Activated T-helper 1 cell treated with anti-CD3 and anti-CD28 coated beads, Interleukin-2, amount 50 U/mL, for 16 hours (primary cell): ENCODE measurements around the gene LUZP2.
"Not testable (repeated sequence)": the region's sequence is repeated elsewhere in the genome, so short reads cannot be mapped to it uniquely, and the experiment has no call there.

Experiments used
- DNase-seq, 2 donors: peaks; one replicate each; pipeline ENCODE4 v3.0.0-alpha.2; 2020; ENCODE audit warnings: low read depth in 1 of 2, low spot score in 1 of 2

Gene LUZP2

DNA sequence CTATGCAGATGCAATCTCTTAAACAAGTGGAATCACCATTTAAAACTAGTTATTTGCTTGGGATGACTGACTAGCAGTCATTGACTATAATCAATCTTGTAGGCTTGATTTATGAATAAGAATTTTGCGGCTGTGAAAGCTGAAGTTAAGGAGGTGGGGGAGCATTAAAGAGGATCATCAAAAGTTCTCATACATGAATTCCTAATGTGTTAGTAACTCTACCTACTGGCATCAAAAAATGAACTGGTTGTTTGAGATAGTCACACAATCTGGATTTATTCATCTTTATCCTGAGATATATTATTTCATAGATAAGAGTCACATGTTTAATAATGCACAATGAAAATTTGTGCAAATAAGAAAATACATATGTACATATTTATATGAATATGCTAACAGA is 393.6 kb downstream of the LUZP2 start:
- no peak for DNase-seq

DNA sequence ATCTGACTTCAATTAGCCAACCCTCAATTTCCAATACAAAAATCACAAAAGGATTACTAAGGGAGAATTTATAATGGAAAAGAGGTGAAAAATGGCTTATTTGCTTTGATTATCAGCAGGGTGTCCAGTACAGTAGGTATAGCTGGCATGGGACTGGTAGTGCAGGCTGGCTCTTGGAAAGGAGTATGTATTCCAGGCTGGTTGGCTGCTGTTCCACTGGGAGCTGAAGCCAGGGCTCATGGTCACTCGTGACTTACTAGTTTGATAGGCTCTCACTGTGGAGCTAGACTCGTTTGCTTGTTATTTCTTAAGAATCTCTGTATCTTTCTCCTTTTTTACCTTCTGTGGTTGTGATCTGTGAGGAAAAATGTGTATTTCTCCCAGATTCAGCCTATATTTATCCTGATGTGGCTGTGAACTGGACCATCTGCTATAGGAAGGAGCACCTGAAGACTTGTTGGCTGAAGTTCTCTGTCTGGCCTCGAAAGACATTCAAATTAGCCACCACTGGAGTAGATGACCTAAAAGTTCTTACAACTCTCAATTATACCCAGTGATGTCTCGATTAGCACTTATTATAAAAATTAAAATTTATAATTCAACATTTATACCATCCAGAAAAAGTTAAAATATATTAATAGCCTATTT is 395.1 kb downstream of the LUZP2 start:
- DNase-seq: not testable (repeated sequence)

DNA sequence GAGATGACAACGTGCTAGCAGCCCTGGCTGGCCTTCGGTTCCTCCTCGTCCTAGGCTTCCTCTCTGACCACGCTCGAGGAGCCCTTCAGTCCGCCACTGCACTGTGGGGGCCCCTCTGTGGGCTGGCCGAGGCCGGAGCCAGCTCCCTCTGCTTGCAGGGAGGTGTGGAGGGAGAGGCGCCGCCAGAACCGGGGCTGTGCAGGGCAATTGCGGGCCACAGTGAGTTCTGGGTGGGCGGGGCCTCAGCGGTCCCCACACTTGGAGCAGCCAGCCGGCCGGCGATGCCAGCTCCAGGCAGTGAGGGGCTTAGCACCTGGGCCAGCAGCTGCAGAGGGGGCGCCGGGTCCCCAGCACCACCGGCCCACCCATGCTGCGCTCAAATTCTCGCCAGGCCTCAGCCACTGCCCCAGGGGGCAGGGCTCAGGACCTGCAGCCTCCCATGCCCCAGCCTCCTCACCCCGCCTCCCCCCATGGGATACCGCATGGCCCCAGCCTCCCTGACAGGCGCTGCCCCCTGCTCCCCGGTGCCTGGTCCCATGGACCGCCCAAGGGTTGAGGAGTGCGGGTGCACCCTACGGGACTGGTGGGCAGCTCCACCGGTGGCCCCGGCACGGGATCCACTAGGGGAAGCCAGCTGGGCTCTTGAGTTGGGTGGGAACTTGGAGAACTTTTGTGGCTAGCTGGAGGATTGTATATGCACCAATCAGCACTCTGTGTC is 399.4 kb downstream of the LUZP2 start:
- DNase-seq: no peak

DNA sequence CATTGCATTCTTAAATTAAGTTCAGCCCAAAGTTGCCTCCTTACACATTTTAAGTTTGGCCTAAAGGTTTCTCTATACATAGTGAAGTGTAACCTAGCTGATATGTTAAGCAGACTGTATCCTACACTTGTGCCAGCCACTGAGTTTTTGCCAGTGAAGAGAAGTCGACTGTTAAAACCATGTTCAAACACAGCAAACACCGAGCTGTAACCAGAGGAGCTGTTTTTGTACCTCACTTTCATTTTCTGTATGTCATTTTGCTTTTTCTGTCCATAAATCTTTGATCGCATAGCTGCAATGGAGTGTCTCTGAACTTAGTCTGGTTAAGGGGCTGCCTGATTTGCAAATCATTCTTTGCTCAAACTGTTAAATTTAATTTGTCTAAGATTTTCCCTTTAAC is 403.7 kb downstream of the LUZP2 start:
- DNase-seq: no peak

DNA sequence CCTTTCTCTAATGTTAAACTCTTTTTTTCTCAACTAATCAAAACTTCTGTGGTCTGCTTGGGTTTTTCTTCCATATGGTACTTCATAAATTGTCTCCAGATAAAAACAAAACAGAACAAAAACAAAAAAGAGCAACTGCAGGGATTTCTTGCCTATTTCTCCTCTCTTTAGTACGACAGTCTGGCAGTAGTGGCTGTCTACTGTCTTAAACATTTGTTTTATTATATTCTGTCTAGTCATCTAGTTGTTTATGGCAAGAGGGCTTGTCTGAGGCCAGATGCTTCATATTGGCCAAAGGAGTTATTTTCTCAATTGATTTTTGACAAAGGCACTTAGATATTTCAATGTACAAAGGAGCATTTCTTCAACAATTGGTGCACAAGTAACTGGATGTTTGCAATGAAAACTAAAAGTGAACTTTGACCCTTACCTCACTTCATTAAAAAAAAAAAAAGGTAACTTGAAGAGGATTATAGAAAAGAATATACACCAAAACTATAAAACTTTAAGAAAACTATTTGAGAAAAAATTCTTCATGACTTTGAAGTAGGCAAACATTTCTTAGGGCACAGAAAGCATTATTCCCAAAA is 404.2 kb downstream of the LUZP2 start:
- no peak for DNase-seq

DNA sequence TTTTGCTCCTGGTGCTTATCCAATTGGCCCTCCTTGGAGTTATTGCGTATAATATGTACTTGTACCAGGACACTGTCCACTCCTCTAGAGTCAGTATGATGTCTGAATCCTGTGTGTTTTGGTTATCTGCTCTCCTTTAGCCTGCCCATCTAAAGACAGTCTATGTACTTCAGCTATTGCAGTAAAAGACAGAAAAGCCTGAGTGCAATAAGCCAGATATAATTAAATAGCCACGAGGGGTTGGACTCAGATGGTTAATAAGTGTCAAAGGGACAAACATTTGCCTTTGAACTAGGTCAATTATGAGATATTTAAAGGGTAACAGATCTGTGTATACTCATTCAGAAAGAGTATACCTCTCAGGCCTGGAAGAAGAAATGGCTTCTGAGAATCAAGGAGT is 406.7 kb downstream of the LUZP2 start:
- no peak for DNase-seq

DNA sequence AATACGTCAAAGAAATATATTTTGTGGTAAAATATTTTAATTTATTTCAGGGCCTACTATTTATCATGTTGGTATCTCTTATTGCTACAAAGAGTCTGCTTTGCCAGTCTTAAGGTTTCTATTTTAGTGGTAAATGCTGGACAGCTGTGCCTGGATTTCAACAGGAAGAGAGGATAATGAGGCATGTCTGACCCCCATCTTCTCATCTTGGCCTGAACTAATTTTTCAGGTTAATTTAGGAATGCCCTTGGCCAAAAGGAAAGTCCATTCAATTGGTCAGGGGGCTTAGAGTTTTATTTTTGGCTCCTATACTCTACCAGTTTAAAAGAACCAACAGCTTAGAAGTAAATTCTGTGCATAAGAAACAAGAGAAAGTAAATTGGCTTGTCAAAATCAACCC is 428.2 kb downstream of the LUZP2 start:
- DNase-seq: no peak

DNA sequence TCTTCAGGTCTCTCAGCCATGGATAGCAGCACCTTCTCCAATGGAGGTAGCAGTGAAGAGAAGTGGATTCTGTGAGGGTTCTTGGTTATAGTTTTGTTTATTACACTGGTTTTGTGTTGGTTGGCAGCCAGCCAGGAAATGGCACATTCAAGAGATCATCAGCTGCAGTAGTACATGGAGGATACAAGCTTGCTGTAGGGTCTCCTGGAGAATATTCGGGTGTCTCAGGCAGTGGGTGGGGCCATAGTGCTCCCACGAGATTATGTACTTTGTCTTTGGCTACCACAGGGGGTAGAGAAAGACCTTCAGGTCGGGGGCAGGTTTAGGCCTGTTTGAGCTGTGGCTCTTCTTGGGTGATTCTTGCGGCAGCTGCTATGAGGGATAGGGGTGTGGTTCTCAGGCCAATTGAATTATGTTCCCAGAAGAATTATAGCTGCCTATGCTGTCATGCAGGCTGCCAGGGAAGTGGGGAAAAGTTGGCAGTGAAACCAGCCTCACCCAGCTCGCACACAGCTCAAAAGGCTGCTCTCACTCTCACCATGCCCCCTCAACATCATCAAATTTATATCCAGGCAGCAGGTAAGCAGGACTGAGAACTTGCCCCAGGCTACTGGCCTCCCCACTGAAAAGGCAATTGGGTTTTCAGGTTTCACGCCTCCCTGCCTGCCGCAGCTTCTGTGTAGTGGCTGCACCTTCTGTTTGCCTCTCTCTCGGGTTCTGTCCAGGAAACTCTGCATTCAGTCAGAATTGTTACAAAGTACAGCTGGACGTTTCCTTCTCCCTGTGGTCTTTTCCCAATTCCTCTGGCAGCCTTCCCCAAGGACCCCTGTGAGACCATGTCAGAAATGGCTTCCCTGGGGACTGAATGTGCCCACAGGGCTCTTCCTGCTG is 435.5 kb downstream of the LUZP2 start:
- DNase-seq: no peak

DNA sequence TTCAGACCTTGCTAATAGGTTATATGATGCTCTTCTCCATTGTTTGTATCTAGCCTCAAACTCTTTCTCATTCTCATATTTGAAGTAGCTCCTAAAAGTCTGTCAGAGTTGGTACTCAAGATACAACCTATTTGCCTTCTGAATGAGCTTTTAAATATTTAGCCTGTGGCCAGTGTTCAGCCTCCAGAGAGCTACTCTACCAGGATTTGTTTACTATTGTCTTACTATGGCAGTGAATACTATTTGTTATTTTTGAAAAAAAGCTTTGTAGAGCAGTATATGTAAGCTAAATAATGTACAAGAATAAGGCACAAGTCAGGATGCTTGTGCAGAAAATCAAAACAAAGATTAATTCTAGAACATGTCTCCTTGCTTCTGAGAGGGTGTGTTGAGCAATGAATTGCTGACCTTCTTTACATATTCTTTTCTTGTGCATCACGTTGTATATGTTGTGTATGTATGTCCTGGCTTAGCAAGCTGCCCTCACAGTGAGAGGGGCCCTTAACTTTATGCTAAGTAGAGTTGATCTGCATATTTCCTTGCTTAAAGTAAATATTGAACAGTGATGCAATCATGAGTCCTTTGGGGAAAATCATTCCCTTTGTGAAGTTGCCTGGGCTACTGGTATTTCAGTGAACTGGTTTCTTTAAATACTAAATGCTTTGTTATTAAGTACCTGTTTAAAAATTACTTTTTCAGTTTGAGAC is 438.0 kb downstream of the LUZP2 start:
- DNase-seq: no peak

DNA sequence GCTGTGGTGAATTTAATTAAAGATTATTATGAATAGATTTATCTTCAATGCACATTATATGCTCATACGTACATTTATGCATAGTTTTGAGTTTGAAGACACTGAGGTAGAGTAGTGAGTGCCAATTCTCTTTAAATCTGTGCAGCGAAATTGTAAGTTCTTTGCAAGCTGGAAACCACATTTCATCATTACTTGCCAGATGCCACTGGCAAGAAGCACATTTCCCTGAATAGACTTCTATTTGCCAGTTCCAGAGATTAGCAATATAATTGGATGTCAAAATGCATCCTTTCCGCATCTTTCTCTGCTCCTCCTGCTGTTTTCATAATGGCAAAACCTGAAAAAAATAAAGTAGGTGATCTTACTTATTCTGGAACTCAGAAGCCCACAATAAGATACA is 448.0 kb downstream of the LUZP2 start:
- no peak for DNase-seq

DNA sequence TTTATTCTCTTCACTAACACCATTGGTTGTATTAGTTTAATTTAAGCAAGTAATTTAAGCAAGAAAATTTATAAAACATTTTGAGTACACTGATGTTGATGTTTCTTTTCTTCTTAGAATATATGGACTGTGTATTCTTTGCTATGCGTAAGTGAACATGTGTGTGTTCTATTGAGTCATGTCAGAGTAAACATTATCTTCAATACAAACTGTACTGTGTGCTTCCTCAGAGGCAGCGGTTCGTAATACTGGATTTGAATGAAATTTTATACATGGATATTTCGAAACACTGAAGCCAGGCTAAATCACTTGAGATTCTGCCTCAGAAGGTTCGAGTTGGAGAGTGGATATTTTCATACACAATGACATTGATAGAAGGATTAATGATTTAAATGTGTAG is 452.6 kb downstream of the LUZP2 start:
- no peak for DNase-seq

DNA sequence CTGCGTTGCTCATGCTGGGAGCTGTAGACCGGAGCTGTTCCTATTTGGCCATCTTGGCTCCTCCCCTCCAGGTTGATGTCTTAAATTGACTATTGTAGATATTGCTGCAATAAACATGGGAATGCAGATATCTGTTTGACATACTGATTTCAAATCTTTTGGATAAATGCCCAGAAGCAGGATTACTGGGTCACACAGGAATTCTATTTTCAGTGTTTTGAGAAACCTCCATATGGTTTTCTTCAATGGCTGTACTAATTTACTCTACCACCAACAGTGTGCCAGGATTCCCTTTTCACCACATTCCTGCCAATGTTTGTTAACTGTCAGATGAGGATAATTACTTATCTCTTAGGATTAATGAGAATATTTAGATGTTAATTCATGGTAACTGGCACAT is 467.0 kb downstream of the LUZP2 start:
- DNase-seq: no peak

DNA sequence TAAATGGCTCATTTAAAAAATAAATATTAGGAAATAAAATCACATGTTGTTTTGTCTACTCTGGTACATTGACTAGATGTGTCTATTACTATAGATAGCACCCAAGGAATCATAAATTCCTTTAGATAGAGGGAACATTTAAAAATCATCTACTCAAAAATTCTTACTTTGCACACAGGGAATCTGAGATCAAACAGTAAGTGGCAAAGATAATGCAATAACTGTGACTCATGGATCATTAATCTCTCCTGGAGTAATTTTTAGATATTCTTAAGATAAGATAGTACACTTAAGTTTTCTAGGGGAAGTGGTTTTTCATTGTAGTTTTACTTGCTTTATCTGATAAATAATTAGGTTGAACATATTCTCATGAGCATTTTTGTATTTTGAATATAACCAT is 468.9 kb downstream of the LUZP2 start:
- DNase-seq: no peak

DNA sequence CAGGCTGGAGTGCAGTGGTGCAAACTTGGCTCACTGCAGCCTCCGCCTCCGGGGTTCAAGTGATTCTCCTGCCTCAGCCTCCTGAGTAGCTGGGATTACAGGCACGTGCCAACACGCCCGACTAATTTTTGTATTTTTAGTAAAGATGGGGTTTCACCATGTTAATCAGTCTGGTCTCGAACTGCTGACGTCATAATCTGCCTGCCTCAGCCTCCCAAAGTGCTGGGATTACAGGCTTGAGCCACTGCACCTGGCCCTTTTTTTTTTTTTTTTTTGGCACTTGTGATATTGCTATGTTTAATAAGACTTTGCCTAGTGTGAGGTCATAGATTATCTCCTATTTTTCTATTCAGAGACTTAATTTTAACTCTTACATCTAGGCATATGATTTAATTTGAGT is 497.1 kb downstream of the LUZP2 start:
- not testable (repeated sequence) for DNase-seq

DNA sequence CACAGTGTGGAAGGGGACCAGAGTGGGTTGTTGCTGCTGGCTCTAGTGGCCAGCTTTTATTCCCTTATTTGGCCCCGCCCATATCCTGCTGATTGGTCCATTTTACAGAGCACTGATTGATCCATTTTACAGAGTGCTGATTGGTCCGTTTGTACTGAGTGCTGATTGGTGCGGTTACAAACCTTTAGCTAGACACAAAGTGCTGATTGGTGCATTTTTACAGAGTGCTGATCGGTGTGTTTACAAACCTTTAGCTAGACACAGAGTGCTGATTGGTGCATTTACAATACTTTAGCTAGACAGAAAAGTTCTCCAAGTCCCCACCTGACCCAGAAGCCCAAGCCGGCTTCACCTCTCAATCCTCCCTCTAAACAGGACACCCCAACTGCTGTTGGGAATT is 503.1 kb downstream of the LUZP2 start:
- DNase-seq: not testable (repeated sequence)

DNA sequence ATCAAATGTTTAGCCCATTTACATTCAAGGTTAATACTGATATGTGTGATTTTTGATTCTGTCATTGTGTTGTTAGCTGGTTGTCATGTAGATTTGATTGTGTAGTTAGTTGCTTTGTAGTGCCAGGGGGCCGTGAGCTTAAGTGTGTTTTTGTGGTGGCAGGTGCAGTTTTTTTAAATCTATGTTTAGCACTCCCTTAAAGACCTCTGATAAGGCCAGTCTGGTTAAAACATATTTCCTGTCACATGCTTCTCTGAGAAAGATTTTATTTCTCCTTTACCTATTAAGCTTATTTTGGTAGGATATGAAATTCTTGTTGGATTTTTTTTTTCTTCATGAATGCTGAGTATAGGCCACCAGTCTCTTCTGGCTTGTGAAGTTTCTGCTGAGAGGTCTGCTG is 540.6 kb downstream of the LUZP2 start:
- DNase-seq: no peak

DNA sequence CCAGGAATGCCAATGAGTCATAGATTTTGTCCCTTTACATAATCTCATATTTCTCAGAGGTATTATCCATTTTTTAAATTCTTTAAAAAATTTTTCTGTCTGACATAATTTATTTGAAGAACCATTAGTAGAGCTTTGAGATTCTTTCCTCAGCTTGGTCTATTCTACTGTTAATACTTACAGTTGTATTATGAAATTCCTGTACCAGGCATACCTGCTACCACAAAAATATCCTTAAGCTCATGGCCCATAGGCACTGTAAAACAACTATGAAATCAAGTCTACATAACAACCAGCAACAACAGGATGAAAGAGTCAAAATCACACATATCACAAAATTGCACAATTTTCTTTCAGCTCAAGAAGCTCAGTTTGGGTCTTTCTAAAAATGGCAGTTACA is 541.3 kb downstream of the LUZP2 start:
- no peak for DNase-seq

DNA sequence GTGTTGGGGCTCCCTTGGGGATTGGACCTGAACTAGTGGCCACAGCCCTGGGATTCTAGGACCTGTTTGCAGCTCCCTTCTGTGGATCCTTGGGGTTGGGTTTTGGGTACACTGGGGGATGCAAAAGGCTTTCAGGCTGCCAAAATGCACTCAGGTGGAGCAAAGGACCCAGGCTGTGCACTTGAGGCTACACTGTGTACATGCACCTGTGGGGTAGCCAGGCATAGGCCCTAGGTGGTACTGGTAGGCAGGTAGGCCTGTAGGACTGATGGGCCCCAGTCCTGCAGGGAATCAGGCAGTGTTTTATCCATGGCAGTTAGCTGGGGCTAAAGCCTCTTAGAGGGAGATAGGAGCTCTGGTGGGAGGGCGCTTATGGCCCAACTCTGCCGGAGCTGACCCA is 542.3 kb downstream of the LUZP2 start:
- no peak for DNase-seq

DNA sequence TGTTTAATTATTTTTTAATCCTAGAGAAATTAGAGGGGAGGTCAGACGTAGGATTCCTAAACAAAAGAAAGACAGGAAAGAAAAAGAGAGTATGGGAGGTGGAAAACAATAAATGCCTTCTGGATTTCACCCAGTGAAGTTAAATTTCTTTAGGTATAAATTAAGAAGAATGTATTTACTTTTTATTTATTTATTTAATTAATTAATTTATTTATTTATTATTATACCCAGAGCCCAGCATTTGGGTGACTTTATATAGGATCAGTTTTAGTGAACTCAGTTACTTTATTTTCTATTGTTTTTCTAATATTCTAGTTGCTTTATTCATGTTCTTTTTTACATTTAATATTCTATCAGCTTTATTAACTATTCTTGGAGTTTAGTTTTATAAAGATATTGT is 551.8 kb downstream of the LUZP2 start:
- DNase-seq: no peak

DNA sequence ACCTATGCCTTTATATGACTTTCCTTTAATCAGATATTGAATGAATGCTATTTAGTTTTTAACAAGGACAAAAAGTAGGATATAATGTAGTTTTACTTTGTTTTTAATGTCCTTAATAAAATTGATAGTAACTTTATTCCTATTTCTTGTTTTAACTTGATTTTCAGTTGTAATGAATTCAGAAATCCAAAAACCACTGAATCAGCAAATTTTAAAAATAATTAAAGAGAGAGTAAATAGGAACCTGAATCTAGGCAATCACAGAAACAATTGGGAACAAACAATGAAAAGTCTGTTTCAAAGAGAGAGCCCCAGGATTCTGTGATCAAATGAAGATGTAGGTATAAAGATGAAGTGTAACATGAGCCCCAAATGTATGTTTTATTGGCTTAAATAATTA is 556.0 kb downstream of the LUZP2 start:
- no peak for DNase-seq

DNA sequence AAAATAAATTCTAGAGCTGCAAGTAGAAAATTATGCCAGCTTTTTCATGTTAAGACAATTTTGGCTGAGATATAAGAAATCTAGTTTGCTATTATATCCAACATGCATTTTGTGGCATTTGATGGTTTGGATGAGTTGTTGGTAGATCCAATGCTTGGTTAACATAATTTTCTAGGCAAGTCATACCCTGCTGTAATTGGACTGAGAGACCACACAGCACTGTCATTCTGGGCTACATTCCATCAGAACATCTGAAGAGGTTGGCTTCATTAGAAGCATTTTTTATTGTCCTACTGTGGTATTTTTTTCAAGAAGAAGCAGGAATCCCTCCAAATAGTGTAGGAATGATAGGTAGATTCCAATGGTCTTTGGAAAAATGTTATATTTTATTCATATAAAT is 561.0 kb downstream of the LUZP2 start:
- DNase-seq: no peak
